Activated T-cell treated with anti-CD3 and anti-CD28 coated beads for 24 hours (primary cell): Measurements from ENCODE around the gene TAF1C.
"Not testable (repeated sequence)": the region's sequence is repeated elsewhere in the genome, so short reads cannot be mapped to it uniquely, and the experiment has no call there.

Experiments
- DNase-seq: peaks from one replicate; pipeline ENCODE4 v3.0.0-alpha.2; 2020; ENCODE audit warnings: low read depth

Gene TAF1C

GRCh38 chr16:84207879-84208278 is 21.0 kb upstream of the TAF1C start:
- DNase-seq = no peak

GRCh38 chr16:84207251-84207650 is 20.4 kb upstream of the TAF1C start:
- DNase-seq = no peak

- no peak for DNase-seq
These were observed 19.3 kb upstream of the TAF1C start for GRCh38 chr16:84205976-84206691.

- not testable (repeated sequence) for DNase-seq
These were observed 18.3 kb upstream of the TAF1C start for GRCh38 chr16:84205123-84205522.

- not testable (repeated sequence) for DNase-seq
These were observed 17.7 kb upstream of the TAF1C start for GRCh38 chr16:84204551-84204950.

GRCh38 chr16:84199861-84200260 is 13.0 kb upstream of the TAF1C start:
- no peak for DNase-seq

- no peak for DNase-seq
These were observed 12.2 kb upstream of the TAF1C start for GRCh38 chr16:84199097-84199496.

GRCh38 chr16:84198401-84198800 is 11.5 kb upstream of the TAF1C start:
- DNase-seq = no peak

GRCh38 chr16:84197466-84198128 is 10.7 kb upstream of the TAF1C start:
- DNase-seq = no peak

GRCh38 chr16:84196727-84197394 is 10.0 kb upstream of the TAF1C start:
- DNase-seq = no peak

- no peak for DNase-seq
These were observed 9.2 kb upstream of the TAF1C start for GRCh38 chr16:84196101-84196500.

- no peak for DNase-seq
These were observed 8.6 kb upstream of the TAF1C start for GRCh38 chr16:84195201-84196093.

- no peak for DNase-seq
These were observed 7.8 kb upstream of the TAF1C start for GRCh38 chr16:84194470-84195200.

- DNase-seq = no peak
These were observed 7.2 kb upstream of the TAF1C start for GRCh38 chr16:84194018-84194417.

- no peak for DNase-seq
These were observed 6.6 kb upstream of the TAF1C start for GRCh38 chr16:84193480-84193879.

GRCh38 chr16:84191466-84191865 is 4.6 kb upstream of the TAF1C start:
- no peak for DNase-seq

GRCh38 chr16:84190731-84191388 is 4.0 kb upstream of the TAF1C start, which contains the start of gene ADAD2:
Gene ADAD2 (plus strand): TSS chr16:84191157. CDS start chr16:84191231, 74 bp downstream.
- no peak for DNase-seq

- DNase-seq = no peak
These were observed 2.1 kb downstream of the TAF1C start for GRCh38 chr16:84184775-84185174.

- no peak for DNase-seq
These were observed 2.8 kb downstream of the TAF1C start for GRCh38 chr16:84183911-84184591.

GRCh38 chr16:84183572-84183875 is 3.3 kb downstream of the TAF1C start:
- no peak for DNase-seq
